ENCODE results near the gene WWTR1.

Gene WWTR1

GRCh38 chr3:149626671-149627070, 31.2 kb downstream of the WWTR1 start:
- H3K27ac ChIP-seq (replicated peaks) = no peak overlapping the region
- H3K27me3 ChIP-seq (ENCODE audit: insufficient read depth, poor library complexity, severe bottlenecking) = peaks cover 14% of the 10 kb centered on the region
- no peak overlapping the region for H3K4me3 ChIP-seq (replicated peaks; ENCODE audit: insufficient read depth, low read length)
- no peak for DNase-seq (ENCODE audit: low read depth in 1 of 2, low spot score in 1 of 2)
- no peak for TF ChIP-seq POLR2AphosphoS5 (IDR thresholded peaks at IDR 0.05; ENCODE audit: low read depth)
- TF ChIP-seq REST (IDR thresholded peaks at IDR 0.05; ENCODE audit: insufficient replicate concordance, low read depth) = no peak
- no peak for TF ChIP-seq SPI1 (IDR thresholded peaks at IDR 0.05; ENCODE audit: borderline replicate concordance, low read depth)
- TF ChIP-seq CTCF (IDR thresholded peaks at IDR 0.05; ENCODE audit: insufficient read depth, low read length) = no peak

- DNase-seq (ENCODE audit: low read depth in 1 of 2, low spot score in 1 of 2) = no peak
- no peak overlapping the region for H3K4me3 ChIP-seq (replicated peaks; ENCODE audit: insufficient read depth, low read length)
- peaks cover 20% of the 10 kb centered on the region for H3K27me3 ChIP-seq (ENCODE audit: insufficient read depth, poor library complexity, severe bottlenecking)
- TF ChIP-seq CTCF (IDR thresholded peaks at IDR 0.05; ENCODE audit: insufficient read depth, low read length) (no peak), SPI1 (IDR thresholded peaks at IDR 0.05; ENCODE audit: borderline replicate concordance, low read depth) (no peak), POLR2AphosphoS5 (IDR thresholded peaks at IDR 0.05; ENCODE audit: low read depth) (no peak), GABPA (IDR thresholded peaks at IDR 0.05; ENCODE audit: low read depth) (no peak), REST (IDR thresholded peaks at IDR 0.05; ENCODE audit: insufficient replicate concordance, low read depth) (no peak)
- no peak overlapping the region for H3K27ac ChIP-seq (replicated peaks)
Observed at GRCh38 chr3:149625795-149626194, 32.0 kb downstream of the WWTR1 start.

- Histone ChIP-seq H3K4me3 (replicated peaks; ENCODE audit: insufficient read depth, low read length) (no peak overlapping the region), H3K27ac (replicated peaks) (no peak overlapping the region), H3K27me3 (ENCODE audit: insufficient read depth, poor library complexity, severe bottlenecking) (peaks cover 23% of the 10 kb centered on the region)
- TF ChIP-seq REST (IDR thresholded peaks at IDR 0.05; ENCODE audit: insufficient replicate concordance, low read depth) (no peak), POLR2AphosphoS5 (IDR thresholded peaks at IDR 0.05; ENCODE audit: low read depth) (peak; percentile 87)
- DNase-seq (ENCODE audit: low read depth in 1 of 2, low spot score in 1 of 2) = peak in 1 of 2 experiments; percentile 42
Observed at GRCh38 chr3:149623824-149624223, 34.0 kb downstream of the WWTR1 start.

Data from HL-60 (cell line).